Stimulated activated CD4-positive, alpha-beta T cell treated with anti-CD3 and anti-CD28 coated beads, Interleukin-2, amount 100 ng/mL, for 48 hours (primary cell): ENCODE data around the gene DCUN1D3.
"Not testable (repeated sequence)": the region's sequence is repeated elsewhere in the genome, so short reads cannot be mapped to it uniquely, and the experiment has no call there.

Experiments
- DNase-seq, 2 donors: peaks; one replicate each; pipeline ENCODE4 v3.0.0-alpha.2; 2020

The DCUN1D3 gene

DNA sequence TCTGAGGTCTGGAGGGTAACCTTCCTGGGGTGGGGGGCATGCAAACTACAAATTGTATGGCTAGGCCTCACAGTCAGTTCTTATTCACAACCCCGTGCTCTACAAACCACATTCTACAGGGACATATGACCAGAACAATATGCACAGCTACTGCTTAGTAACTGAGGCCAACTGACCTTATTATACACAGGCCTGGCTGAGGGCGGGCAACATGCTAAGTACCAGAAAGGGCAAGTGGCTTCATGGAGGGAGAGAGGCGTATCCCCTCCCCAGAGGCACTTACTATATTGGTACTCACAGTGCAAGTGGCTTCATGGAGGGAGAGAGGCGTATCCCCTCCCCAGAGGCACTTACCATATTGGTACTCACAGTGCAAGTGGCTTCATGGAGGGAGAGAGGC is 39.2 kb downstream of the DCUN1D3 start:
- not testable (repeated sequence) for DNase-seq

DNA sequence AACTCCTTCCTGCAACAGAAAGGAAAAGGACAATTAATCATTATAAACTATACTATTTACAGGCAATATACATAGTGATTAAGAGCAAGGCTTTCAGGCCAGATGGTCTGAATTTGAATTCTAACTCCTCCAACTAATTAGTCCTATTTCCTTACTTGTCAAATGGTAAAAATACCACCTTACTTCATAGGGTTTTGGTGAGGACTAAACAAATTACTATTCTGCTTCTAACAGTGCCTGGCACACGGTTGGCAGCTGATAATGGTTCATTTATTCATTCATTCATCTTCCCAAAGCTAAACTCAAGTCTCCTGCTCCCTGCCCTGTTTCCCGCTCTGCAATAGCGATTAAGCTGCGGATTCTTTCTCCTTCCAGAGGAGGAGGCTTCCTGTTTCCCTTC is 39.8 kb downstream of the DCUN1D3 start:
- no peak for DNase-seq

DNA sequence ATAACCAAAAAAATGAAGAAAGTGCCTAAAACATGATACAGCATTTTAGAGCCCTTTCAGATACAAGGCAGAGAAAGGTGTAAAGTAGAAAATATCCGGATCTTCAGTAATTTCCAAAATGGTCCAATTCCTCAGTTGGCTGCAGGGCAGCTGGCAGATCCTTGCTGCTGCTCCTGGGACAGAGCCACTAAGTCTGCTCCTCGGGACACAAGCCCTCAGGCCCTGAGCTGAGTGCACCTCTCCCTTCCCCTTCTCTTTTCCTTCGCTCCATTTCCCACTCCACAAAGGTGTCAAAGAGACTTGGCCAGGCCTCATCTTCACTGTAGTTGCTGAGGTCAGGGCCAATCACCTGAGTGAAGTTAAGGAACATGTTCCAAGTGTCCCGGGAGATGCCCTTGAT is 40.5 kb downstream of the DCUN1D3 start:
- no peak for DNase-seq

DNA sequence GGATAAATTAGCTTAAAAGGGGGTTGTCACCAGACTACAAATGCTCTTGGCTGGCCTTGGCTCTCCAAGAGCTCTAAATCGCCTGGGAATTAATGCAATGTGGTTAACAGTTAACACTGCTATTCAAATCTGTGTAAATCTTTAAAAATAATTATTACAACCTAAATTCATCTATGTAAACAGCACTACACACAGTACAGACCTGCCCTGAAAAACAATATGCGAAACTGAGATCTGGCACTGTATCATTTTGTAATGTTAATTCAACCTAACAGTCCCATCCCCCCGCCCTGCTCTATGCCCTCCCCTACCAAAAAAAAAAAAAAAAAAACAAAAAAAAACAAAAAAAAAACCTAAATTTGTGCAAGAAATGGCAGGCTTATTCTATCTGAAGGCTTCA is 40.9 kb downstream of the DCUN1D3 start:
- DNase-seq, result no peak

DNA sequence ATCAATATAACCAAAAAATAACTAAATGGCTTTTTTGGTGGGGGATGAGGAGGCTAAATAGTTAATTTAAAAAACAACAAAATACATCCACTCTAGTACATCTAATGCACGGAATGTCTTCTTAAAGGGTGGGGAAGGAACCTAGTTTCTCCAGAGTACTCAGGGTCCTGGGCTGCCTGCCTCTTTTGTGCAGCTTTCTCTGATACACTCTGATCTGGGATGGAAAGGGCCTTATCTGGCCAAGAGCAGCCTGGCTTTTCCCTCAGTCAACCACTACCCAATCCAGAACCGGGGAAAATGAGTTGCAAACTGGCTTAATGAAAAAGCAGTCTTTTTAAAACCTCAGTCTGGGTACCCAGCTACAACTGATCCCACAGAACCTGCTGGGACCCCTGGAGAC is 42.9 kb downstream of the DCUN1D3 start:
- DNase-seq, result no peak

DNA sequence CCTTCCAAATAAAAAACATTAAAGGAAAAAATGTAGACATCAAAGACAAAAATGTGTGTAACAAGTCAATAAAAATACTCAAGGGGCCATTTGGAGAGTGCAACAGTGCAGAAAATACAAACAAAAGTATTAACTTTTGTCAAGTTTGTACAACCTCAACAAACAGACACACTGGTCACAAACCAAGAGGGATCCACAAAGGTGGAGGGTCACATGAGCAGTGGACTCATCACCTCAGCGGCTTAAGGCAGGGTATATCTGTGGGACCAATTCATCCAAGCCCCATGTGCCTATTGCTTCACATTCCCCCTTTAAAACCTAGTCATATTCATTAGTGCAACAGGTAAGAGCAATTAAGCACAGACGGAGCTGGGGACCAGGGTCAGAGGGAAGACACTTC is 45.2 kb downstream of the DCUN1D3 start:
- no peak for DNase-seq

DNA sequence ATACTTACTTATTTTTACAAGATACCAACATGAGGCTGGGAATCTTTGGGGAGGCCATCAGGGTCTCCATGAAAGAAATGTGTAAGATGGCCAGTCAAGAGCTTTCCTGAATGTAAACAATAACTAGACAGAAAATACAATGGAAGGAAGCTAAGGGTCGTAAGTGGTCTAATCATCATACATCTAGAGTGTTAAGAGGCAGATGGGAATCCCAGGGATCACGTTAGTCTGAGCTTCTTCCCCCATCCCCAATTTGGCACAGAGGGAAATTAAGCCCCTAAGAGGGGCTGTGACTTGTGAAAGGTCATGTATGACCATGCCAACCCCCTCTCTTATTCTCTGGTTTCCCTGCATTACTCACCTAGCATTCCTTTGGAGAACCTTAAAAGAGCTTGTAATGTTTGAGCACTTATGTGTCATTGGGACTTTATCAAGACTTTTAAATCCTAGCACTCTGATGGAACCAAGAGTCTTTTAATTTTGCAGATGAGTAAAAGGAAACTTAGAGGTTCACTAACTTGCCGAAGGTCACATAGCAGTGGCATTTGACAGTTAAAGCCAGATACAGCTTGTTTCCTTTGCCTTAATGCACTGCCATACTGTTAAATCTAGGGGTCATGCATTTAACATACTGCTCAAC is 46.1 kb downstream of the DCUN1D3 start:
- no peak for DNase-seq

DNA sequence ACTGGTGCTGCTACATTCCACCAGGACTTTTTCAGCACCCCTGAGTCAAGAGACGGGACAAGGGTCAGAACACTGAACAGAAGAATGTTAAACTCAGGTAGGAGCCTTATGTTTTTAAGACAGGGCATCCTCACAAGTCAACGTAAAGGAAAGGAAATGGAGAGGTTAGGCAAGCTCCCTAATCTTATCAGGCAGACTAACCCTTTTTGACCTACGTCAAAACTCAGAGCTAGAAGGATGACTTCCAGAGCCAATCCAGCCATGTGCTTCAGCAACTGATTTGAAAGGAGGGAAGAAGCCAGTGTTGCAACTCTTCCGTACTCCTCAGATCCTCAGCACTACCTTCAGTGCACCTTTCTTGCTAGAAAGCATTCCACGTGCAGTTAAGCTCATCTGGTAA is 47.0 kb downstream of the DCUN1D3 start:
- DNase-seq, result no peak

DNA sequence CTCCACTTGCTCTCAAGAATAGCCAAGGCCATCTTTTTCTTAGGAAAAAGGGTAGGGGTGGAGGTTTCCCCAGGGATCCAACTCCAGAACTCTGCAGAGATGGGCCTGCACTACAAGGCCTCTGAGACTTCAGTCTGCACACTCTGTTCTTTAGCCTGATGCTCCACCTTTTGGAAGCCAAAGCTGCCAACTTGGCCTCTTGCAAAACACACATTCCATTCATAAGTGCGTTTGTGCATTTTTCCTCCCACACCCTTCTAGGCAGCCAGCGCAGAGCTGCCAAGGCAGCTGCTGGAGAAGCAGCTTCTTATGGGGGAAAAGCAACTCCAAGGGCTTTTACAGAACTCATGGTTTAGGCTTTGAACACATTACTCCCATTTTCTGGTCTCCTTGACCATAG is 48.6 kb downstream of the DCUN1D3 start:
- no peak for DNase-seq

DNA sequence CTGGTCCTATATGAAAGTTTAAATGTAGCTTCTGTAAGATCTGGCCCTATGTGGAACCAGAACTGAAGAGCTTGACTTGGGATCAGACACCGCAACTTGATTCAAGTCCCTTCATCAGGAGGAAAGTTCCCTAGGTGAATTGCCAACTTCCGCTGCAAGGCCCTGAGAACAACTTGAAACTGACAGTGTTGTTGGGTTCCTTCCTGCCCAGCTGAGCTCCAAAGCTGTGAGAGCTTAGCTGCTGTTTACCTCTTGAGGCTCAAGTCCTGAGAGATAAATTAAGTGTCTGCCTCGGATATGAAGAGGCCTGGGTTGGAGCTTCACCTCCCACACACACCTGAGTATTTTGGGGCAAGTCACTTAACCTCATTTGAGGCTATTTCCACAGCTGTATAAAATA is 49.2 kb downstream of the DCUN1D3 start:
- no peak for DNase-seq

DNA sequence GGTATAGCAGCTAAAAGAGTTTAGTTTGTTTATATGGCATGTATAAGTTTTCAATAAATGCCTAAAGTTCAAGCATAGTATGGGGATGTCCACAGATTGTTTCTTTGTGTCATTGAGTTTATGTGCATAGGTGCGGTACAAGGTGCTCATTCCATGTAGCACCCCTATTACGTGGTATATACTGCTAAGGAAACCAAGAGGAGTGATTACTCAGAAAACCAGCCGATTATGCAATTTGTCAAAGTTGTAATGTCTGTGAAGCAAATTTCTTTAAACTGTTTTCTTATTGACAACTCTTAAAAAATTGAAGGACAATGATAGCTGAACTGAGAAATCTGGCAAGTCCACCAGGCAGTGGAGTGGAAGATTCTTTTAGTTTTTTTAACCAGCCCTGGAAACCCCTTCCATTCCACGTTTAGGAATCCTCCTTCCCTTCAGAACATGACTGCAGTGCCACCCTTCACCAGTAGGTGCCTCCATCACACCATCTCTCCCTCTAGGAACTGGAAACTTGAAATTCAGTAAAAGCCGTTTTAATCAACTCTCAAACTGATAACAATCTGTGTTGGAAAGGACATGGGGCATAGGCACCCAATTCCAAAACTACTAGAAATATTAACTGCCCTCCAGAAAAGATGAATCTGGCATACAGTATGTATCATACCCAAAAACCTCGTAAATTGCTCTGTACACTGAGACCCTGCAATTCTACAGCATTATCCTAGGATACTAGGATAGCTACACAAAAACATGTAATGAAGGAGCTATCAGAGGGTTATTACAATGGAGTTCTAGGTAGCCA is 50.4 kb downstream of the DCUN1D3 start:
- DNase-seq, result peak; percentile 65

DNA sequence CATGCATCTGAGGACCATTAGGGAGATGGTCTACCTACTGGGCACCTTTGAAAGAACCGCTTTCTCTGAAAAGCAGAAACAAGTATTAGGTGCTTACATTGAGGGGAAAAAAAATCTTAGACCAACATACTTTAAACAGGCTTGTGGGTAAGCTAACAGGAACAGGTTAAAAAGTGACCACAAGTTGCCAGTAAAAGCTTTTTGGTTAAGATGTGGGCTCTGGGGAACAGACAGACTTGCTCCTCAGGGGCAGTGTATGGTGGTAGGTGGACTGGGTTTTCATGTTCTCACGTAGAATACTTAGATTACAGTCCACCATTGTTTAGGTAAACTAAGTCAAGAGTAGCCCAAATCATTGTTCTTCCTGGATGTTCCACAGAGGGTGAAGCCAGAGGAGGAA is 52.6 kb downstream of the DCUN1D3 start:
- DNase-seq, result no peak

DNA sequence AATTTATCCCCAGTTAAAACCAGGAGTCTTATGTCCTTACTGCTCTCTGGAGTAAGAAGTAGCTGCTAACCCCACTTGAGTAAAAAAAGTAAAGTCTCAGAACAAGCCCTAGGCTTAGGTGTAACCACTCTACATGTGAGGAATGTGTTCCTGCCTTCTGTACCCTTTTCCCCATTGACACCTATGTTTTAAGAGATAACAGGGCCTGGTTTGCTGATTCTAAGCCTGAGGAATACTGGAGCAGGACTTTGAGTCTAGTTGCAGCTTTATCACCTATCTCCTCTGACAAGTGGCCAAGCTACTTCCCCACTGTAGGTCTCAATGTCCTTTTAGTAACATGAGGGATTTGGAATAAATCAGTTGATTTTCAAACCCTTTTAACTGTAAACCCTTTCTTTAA is 53.6 kb downstream of the DCUN1D3 start:
- DNase-seq, result no peak

DNA sequence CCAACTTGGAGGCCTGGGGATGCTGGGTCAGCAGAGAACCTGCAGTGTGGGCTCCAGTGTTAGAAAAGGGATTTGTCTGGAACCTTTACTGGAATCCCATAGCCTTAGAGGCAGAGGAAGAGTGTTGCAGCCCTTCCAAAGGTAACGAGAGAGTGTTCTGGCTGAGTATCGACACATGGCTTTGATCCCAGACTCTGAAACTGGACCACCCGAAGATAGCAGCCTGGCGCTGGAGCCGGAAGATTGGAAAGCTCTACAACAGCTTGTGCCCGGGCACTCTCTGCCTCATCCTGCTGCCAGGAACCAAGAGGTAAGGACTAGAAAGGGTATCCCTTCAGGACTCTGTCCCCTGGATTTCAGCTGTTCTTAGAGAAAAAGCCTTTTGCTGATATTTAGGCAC is 54.1 kb downstream of the DCUN1D3 start:
- DNase-seq, result no peak

DNA sequence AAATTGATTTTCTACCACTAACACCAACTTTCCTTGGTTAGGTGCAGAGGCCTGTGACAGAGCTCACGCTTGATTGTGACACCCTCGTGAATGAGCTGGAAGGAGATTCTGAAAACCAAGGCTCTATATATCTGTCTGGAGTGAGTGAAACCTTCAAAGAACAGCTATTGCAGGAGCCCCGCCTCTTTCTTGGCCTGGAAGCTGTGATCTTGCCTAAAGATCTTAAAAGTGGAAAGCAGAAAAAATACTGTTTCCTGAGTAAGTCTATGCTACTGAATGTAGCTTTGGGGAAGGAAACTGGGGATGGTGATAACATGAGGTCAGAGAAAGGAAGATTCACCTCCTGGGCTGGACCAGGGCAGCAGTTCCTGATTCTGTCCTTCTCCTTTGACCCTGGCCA is 55.6 kb downstream of the DCUN1D3 start:
- no peak for DNase-seq

DNA sequence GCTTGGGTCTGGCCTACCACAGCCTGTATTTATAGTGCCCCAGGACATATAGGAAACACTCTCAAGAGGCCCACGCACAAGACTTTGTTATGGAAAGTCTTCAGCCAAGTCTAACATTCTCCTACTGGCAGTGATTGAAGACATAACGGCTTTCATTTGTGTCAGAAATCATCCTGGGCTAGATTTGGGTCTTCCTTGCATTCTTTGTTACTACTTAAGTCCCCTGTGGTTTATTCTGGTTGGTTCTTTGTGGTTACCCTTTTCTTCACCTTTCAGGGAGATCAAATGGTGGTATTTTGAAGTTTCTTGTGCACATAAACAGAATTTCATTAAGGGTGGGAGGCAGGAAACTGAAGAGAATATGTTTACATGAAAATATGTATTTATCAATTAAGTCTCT is 56.1 kb downstream of the DCUN1D3 start:
- DNase-seq, result no peak

DNA sequence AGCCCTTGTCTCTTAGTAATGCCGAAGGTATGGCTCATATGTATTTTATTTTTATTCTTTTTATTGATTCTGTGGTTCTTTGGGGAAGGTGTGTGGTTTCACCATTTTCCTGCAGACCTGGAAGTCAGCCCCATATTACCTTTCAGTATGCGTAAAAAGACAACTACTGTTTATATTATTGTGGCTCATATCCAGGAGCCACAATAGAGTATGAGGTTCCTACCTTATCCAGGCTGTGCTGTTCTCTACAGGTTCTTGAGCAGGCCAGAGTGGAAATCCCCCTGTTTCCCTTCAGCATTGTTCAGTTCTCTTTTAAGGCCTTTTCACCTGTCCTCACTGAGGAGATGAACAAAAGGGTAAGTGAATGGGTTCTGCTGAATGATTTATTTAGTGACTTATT is 60.7 kb downstream of the DCUN1D3 start:
- DNase-seq, result no peak

DNA sequence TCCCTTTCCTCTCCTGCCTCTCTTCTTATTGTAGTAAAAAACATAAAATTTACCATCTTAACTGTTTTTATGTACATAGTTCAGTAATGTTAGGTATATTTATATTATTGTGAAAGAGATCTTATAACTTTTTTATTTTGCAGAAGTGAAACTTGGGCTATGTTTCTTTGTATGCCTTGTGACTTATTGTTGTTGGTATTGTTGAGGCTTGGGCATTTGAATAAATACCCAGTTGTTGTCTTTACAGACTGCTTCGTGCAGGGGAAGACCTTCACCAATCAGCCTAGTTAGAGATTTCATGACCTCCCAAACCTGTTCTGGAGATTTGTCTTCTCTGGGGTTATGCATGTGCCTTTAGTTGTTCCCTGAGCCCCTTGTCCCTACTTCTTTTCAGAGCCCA is 61.9 kb downstream of the DCUN1D3 start:
- no peak for DNase-seq

DNA sequence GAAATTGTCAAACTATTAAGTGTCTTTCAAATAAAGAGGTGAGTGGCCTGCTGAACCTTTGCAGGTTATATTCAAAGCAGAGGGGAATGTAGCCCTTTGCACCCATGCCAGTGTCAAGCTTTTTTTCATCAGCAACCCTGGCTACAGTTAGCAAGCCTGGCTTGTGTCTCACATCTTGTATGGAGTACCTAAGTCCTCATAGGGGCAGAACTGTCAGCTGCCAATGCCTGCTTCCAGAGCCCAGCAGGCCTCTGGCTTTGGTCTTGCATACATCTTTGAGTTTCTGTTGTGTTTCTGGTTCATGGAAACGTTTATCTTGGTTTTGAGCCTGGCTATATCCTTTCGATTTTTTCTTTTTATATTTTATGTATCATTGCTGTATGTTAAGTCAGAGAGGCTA is 67.1 kb downstream of the DCUN1D3 start:
- DNase-seq, result no peak

DNA sequence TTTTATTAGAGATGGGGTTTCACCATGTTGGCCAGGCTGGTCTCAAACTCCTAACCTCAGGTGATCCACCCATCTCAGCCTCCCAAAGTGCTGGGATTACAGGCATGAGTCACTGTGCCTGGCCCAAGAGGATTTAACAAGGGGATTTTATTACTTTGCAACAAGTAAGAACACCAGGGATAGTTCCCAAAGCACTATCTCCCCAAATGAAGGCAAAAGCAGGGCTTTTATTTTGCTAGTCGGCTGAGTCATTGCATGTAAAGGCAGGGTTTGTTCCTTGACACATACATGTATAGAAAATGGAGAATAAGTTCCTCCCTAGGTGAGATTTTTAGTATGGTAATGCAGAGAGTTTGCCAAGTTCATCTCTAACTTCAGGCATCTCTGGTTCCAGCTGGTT is 69.8 kb downstream of the DCUN1D3 start:
- DNase-seq, result no peak

DNA sequence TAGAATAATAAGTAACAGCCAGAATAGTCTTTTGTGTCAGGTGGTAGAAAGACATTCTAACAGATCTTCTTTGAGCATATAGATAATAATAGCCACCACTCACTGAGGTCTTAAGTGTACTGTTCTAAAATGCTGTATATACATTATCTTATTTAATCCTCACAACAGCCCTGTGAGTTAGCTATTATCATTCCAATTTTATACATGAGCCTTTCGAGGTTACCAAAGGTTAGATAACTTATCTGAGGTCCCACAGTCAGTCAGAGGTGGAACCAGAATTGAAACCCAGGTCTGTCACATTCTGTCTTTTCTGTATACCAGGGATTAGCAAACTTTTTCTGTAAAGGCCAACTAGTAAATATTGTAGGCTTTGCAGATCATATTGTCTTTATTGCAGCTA is 70.6 kb downstream of the DCUN1D3 start:
- DNase-seq, result no peak

DNA sequence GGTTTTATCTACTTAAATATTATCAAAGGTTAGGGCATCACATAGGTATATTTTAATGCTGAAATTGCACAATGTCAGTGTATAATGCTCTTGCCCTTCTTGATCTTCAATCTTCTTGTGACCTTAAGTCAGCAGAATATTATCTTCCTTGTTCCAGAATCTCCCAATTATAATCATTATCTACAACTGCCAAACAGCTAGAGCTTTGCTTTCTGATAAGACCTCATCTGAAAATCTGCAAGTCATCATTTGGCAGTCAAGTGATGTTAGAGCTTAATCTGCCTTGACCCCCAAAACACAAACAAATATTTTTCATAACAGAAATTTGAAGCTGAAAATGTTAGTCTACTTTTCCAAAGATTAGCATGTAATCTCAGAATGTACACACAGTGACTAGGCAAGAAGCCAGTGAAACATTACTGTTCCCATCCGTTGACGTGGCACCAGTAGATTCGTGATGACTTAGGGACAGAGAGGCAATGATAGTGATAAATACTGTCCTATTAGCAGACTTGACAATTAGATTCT is 74.1 kb downstream of the DCUN1D3 start:
- DNase-seq, result no peak

DNA sequence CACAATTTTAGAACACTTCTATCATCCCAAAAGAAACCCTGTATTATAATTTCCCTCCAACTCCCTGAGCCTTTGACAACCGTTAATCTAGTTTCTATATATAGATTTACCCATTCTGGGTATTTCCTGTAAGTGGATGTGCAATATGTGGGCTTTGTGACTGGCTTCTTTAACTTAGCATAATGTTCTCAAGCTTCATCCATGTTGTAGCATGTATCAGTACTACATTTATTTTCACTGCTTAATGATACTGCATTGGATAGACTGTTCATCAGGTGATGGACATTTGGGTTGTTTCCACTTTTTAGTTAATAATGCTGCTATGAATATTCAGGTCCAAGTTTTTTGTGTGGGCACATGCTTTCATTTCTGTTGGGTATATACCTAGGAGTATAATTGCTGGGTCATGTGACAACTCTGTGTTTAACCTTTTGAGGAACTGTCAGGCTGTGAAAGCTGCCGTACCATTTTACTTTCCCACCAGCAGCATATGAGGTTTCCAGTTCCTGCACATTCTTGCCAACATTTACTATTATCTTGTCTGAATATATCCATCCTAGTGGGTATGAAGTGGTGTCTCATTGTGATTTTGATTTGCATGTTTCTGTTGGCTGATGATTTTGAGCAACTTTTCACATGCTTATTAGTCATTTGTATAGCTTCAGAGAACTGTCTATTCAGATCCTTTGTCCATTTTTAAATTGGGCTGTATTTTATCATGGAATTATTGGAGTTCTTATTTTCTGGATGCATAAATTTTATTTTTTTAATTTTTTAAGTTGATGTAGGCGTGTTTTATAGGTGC is 77.4 kb downstream of the DCUN1D3 start:
- DNase-seq, result no peak

DNA sequence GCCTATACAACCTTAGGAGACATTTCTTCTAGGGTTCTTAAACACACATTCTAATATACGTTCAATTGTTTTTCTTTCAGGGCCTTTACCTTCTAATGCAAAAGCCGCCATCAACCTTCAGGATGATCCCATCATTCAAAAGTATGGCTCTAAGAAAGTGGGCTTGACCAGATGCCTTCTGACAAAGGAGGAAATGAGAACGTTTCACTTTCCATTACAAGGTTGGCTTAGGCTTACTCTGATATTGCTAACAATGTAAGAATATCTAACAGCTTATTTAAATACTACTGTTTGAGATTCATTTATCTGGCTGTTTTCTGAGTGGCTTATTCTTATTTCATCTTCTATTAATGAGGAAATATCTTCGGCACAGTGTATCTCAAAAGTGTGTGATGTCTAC is 78.5 kb downstream of the DCUN1D3 start:
- no peak for DNase-seq
